DOHH2 (cell line): ENCODE measurements around the gene DNER.
A peak's percentile ranks its signal among the peaks of the same experiment; 100 is the strongest.

ENCODE experiments used
- H3F3A ChIP-seq: fragments of 200-600 bp; sonication (generic), shearing (Covaris generic); 2 replicates; pipeline ENCODE4 v1.6.0; 2016; ENCODE audit warnings: antibody characterized with exemption, mild to moderate bottlenecking; ENCODE audit not compliant: control insufficient read depth, insufficient read depth
- H3K27ac ChIP-seq: fragments of 200-600 bp; sonication (generic); 2 replicates; pipeline ENCODE4 v1.5.1; 2014; ENCODE audit warnings: low read depth, mild to moderate bottlenecking, low read length, moderate library complexity
- H3K27me3 ChIP-seq: fragments of 200-600 bp; sonication (generic); 2 replicates; pipeline ENCODE4 v1.6.1; 2014; ENCODE audit warnings: mild to moderate bottlenecking, low read length, mixed read lengths; ENCODE audit not compliant: control insufficient read depth
- H3K36me3 ChIP-seq: fragments of 200-600 bp; sonication (generic); 2 replicates; pipeline ENCODE4 v1.6.1; 2014; ENCODE audit warnings: mild to moderate bottlenecking, low read length, moderate library complexity, mixed read lengths; ENCODE audit not compliant: control insufficient read depth
- H3K4me1 ChIP-seq: fragments of 200-600 bp; sonication (generic); 2 replicates; pipeline ENCODE4 v1.6.1; 2014; ENCODE audit warnings: mild to moderate bottlenecking, low read length, mixed read lengths; ENCODE audit not compliant: control insufficient read depth
- H3K4me2 ChIP-seq: fragments of 200-600 bp; sonication (generic); 2 replicates; pipeline ENCODE4 v1.6.0; 2014; ENCODE audit warnings: mild to moderate bottlenecking, low read length, moderate library complexity
- H3K4me3 ChIP-seq: fragments of 200-600 bp; sonication (generic); 2 replicates; pipeline ENCODE4 v1.5.1; 2014; ENCODE audit warnings: mild to moderate bottlenecking, low read length, mixed read lengths
- H3K79me2 ChIP-seq: fragments of 200-600 bp; sonication (generic); 2 replicates; pipeline ENCODE4 v1.6.1; 2014; ENCODE audit warnings: mild to moderate bottlenecking, low read length, mixed read lengths; ENCODE audit not compliant: control insufficient read depth
- H3K9me2 ChIP-seq: fragments of 200-600 bp; sonication (generic); replicated peaks from 2 replicates; pipeline ENCODE4 v1.6.1; 2014; ENCODE audit warnings: mild to moderate bottlenecking, low read length, mixed read lengths; ENCODE audit not compliant: control insufficient read depth
- H3K9me3 ChIP-seq: fragments of 200-600 bp; sonication (generic); 2 replicates; pipeline ENCODE4 v1.6.1; 2014; ENCODE audit warnings: antibody characterized with exemption, low read length, mixed read lengths; ENCODE audit not compliant: control insufficient read depth, insufficient read depth
- H4K20me1 ChIP-seq: fragments of 200-600 bp; sonication (generic); 2 replicates; pipeline ENCODE4 v1.6.0; 2014; ENCODE audit warnings: low read depth, mild to moderate bottlenecking, antibody characterized with exemption, low read length, moderate library complexity; ENCODE audit not compliant: control insufficient read depth, insufficient read depth
- EZH2phosphoT487 ChIP-seq: fragments of 200-600 bp; sonication (generic); IDR thresholded peaks from 2 replicates; pipeline ENCODE4 v1.6.1; 2017; ENCODE audit warnings: borderline replicate concordance, mild to moderate bottlenecking, antibody characterized with exemption, low read length, moderate library complexity, mixed read lengths
- TF ChIP-seq, protein P1 (sequence below): fragments of 200-600 bp; sonication (generic); IDR thresholded peaks from one replicate; pipeline ENCODE4 v1.5.1; 2014; ENCODE audit warnings: antibody characterized with exemption, mild to moderate bottlenecking, low read depth, low read length; ENCODE audit not compliant: poor library complexity, severe bottlenecking

Gene DNER

GRCh38 chr2:229596796-229597195 is 117.6 kb downstream of the DNER start:
- Histone ChIP-seq H3K36me3 (no peaks in the 10 kb centered on the region), H3K4me1 (no peaks in the 10 kb centered on the region)
- no peak for TF ChIP-seq EZH2phosphoT487
- TF ChIP-seq, protein P1, sequence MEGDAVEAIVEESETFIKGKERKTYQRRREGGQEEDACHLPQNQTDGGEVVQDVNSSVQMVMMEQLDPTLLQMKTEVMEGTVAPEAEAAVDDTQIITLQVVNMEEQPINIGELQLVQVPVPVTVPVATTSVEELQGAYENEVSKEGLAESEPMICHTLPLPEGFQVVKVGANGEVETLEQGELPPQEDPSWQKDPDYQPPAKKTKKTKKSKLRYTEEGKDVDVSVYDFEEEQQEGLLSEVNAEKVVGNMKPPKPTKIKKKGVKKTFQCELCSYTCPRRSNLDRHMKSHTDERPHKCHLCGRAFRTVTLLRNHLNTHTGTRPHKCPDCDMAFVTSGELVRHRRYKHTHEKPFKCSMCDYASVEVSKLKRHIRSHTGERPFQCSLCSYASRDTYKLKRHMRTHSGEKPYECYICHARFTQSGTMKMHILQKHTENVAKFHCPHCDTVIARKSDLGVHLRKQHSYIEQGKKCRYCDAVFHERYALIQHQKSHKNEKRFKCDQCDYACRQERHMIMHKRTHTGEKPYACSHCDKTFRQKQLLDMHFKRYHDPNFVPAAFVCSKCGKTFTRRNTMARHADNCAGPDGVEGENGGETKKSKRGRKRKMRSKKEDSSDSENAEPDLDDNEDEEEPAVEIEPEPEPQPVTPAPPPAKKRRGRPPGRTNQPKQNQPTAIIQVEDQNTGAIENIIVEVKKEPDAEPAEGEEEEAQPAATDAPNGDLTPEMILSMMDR = no peak

GRCh38 chr2:229591611-229592010 is 122.7 kb downstream of the DNER start:
- Histone ChIP-seq H3K4me3 (no peak overlapping the region), H4K20me1 (no peaks in the 10 kb centered on the region), H3K9me3 (no peaks in the 10 kb centered on the region), H3K36me3 (no peaks in the 10 kb centered on the region), H3F3A (no peaks in the 10 kb centered on the region), H3K9me2 (no peaks in the 10 kb centered on the region), H3K27ac (no peak overlapping the region), H3K27me3 (peaks cover 4% of the 10 kb centered on the region), H3K4me1 (peaks cover 4% of the 10 kb centered on the region), H3K4me2 (no peak overlapping the region), H3K79me2 (no peaks in the 10 kb centered on the region)
- TF ChIP-seq, protein P1 = no peak
- no peak for TF ChIP-seq EZH2phosphoT487

More at GRCh38 chr2:229596796-229597195, 117.6 kb downstream of the DNER start:
- no peak overlapping the region for H3K4me3 ChIP-seq
- H3F3A ChIP-seq = no peaks in the 10 kb centered on the region
- H3K79me2 ChIP-seq = no peaks in the 10 kb centered on the region
- H3K27me3 ChIP-seq = no peaks in the 10 kb centered on the region
- no peak overlapping the region for H3K27ac ChIP-seq
- no peaks in the 10 kb centered on the region for H3K9me3 ChIP-seq
- H3K4me2 ChIP-seq = no peak overlapping the region
- no peaks in the 10 kb centered on the region for H3K9me2 ChIP-seq
- no peaks in the 10 kb centered on the region for H4K20me1 ChIP-seq

- no peaks in the 10 kb centered on the region for H4K20me1 ChIP-seq
- H3K4me1 ChIP-seq = peaks cover 5% of the 10 kb centered on the region
- no peak overlapping the region for H3K27ac ChIP-seq
- H3K9me3 ChIP-seq = no peaks in the 10 kb centered on the region
- peaks cover 19% of the 10 kb centered on the region for H3K27me3 ChIP-seq
- H3K79me2 ChIP-seq = no peaks in the 10 kb centered on the region
- H3K4me3 ChIP-seq = peak overlapping the region; percentile 64
- no peak for TF ChIP-seq EZH2phosphoT487
- TF ChIP-seq, protein P1 = peak; percentile 82
- H3K4me2 ChIP-seq = peak overlapping the region; percentile 67
- H3K9me2 ChIP-seq = no peaks in the 10 kb centered on the region
- no peaks in the 10 kb centered on the region for H3F3A ChIP-seq
- no peaks in the 10 kb centered on the region for H3K36me3 ChIP-seq
Observed at GRCh38 chr2:229586746-229587705, 127.3 kb downstream of the DNER start.
